NB4 (cell line): ENCODE results near the gene SLC25A48.

Experiments used
- MYC ChIP-seq: IDR thresholded peaks from 2 replicates; pipeline ENCODE4 v1.6.1; 2011; ENCODE audit warnings: low read depth, low read length
- POLR2A ChIP-seq: IDR thresholded peaks from 2 replicates; pipeline ENCODE4 v1.6.1; 2011; ENCODE audit warnings: mild to moderate bottlenecking; ENCODE audit not compliant: insufficient read length; ENCODE audit errors: extremely low read depth
- TF ChIP-seq, protein P1 (sequence below): IDR thresholded peaks from one replicate; pipeline ENCODE4 v1.5.1; 2012; ENCODE audit warnings: low read depth, low read length
- TF ChIP-seq, protein P2 (sequence below): IDR thresholded peaks from 2 replicates; pipeline ENCODE4 v1.6.1; 2011; ENCODE audit warnings: low read depth, low read length

DNA sequence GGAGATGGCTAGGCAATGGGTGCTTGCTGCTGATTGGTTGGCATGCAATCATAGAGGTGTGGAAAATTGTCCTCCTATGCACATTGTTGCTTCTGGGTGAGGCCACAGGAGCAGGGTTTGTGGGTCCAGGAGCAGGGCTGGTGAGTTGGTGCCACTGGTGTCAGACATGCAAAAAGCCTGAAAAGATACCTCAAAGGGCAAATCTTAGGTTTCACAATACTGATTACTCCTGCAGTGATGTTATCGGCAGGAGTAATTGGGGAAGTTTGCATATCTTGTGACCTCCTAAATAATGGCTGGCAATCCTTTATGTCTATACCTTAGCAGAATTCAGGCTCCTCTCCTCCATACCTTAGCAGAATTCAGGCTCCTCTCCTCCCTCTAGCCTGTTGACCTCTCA, 25.2 kb downstream of the SLC25A48 start:
- TF ChIP-seq POLR2A (no peak), MYC (no peak)
- TF ChIP-seq, protein P1, sequence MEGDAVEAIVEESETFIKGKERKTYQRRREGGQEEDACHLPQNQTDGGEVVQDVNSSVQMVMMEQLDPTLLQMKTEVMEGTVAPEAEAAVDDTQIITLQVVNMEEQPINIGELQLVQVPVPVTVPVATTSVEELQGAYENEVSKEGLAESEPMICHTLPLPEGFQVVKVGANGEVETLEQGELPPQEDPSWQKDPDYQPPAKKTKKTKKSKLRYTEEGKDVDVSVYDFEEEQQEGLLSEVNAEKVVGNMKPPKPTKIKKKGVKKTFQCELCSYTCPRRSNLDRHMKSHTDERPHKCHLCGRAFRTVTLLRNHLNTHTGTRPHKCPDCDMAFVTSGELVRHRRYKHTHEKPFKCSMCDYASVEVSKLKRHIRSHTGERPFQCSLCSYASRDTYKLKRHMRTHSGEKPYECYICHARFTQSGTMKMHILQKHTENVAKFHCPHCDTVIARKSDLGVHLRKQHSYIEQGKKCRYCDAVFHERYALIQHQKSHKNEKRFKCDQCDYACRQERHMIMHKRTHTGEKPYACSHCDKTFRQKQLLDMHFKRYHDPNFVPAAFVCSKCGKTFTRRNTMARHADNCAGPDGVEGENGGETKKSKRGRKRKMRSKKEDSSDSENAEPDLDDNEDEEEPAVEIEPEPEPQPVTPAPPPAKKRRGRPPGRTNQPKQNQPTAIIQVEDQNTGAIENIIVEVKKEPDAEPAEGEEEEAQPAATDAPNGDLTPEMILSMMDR = no peak
- TF ChIP-seq, protein P2, sequence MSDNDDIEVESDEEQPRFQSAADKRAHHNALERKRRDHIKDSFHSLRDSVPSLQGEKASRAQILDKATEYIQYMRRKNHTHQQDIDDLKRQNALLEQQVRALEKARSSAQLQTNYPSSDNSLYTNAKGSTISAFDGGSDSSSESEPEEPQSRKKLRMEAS = no peak
